Glutamatergic neuron (in vitro differentiated cells): ENCODE measurements around the gene ZNF408. TPM values are rescaled to one million over a fixed set of nuclear protein-coding genes. Genes with fewer than 3 reads are reported as not detected.

ENCODE experiments used
- DNase-seq: peaks from one replicate; pipeline ENCODE4 v3.0.0; 2022
- H3K27ac Mint-ChIP-seq: one replicate; pipeline ENCODE4 v1.8.0; 2020; ENCODE audit warnings: mild to moderate bottlenecking, mixed read lengths, inconsistent platforms; ENCODE audit not compliant: unreplicated experiment
- H3K27me3 Mint-ChIP-seq: one replicate; pipeline ENCODE4 v1.8.0; 2020; ENCODE audit warnings: mild to moderate bottlenecking, moderate library complexity, mixed read lengths, inconsistent platforms; ENCODE audit not compliant: unreplicated experiment
- H3K36me3 Mint-ChIP-seq: one replicate; pipeline ENCODE4 v1.8.0; 2020; ENCODE audit warnings: mild to moderate bottlenecking, mixed read lengths, inconsistent platforms; ENCODE audit not compliant: unreplicated experiment
- H3K4me1 Mint-ChIP-seq: one replicate; pipeline ENCODE4 v1.8.0; 2020; ENCODE audit warnings: mild to moderate bottlenecking, low read depth, mixed read lengths, inconsistent platforms; ENCODE audit not compliant: unreplicated experiment
- H3K4me3 Mint-ChIP-seq: one replicate; pipeline ENCODE4 v1.8.0; 2020; ENCODE audit warnings: mild to moderate bottlenecking, mixed read lengths, inconsistent platforms; ENCODE audit not compliant: unreplicated experiment
- H3K9me3 Mint-ChIP-seq: one replicate; pipeline ENCODE4 v1.8.0; 2020; ENCODE audit warnings: mild to moderate bottlenecking, moderate library complexity, mixed read lengths, inconsistent platforms; ENCODE audit not compliant: unreplicated experiment
- CTCF ChIP-seq: fragments of 200-600 bp; sonication (generic); IDR thresholded peaks from one replicate; pipeline ENCODE4 v1.5.0; 2021; ENCODE audit not compliant: partially characterized antibody, unreplicated experiment
- total RNA-seq: library from RNA; stranded (reverse); fragmentation: NEBNext Ultra II Directional; extraction: Animal tissue kit (Norgen Biotek cat#: 25700); gene quantifications from one replicate; pipeline ENCODE4 v1.2.1, GENCODE V29; 2021; ENCODE audit not compliant: unreplicated experiment

ZNF408 gene
- total RNA-seq, 1 donor from 2014 or later, result 10.6 TPM

- Mint-ChIP-seq H3K4me3 (no peak overlapping the region), H3K27me3 (peaks cover 5% of the 10 kb centered on the region), H3K27ac (no peak overlapping the region), H3K4me1 (no peaks in the 10 kb centered on the region), H3K36me3 (peaks cover 9% of the 10 kb centered on the region), H3K9me3 (peaks cover 3% of the 10 kb centered on the region)
- TF ChIP-seq CTCF, result no peak
- no peak for DNase-seq
These were observed 38.1 kb downstream of the ZNF408 start for GRCh38 chr11:46738887-46739286.

GRCh38 chr11:46741600-46742484 is 41.0 kb downstream of the ZNF408 start:
- peaks cover 5% of the 10 kb centered on the region for H3K27me3 Mint-ChIP-seq
- H3K27ac Mint-ChIP-seq, result no peak overlapping the region
- peaks cover 3% of the 10 kb centered on the region for H3K9me3 Mint-ChIP-seq
- no peaks in the 10 kb centered on the region for H3K4me1 Mint-ChIP-seq
- TF ChIP-seq CTCF, result no peak
- no peak overlapping the region for H3K4me3 Mint-ChIP-seq
- DNase-seq, result no peak
- H3K36me3 Mint-ChIP-seq, result peaks cover 9% of the 10 kb centered on the region

- H3K27me3 Mint-ChIP-seq, result peaks cover 5% of the 10 kb centered on the region
- H3K4me1 Mint-ChIP-seq, result no peaks in the 10 kb centered on the region
- H3K4me3 Mint-ChIP-seq, result no peak overlapping the region
- H3K36me3 Mint-ChIP-seq, result peaks cover 11% of the 10 kb centered on the region
- H3K27ac Mint-ChIP-seq, result no peak overlapping the region
- no peak for DNase-seq
- peaks cover 4% of the 10 kb centered on the region for H3K9me3 Mint-ChIP-seq
- TF ChIP-seq CTCF, result no peak
These were observed 42.2 kb downstream of the ZNF408 start for GRCh38 chr11:46743043-46743442.

DNA sequence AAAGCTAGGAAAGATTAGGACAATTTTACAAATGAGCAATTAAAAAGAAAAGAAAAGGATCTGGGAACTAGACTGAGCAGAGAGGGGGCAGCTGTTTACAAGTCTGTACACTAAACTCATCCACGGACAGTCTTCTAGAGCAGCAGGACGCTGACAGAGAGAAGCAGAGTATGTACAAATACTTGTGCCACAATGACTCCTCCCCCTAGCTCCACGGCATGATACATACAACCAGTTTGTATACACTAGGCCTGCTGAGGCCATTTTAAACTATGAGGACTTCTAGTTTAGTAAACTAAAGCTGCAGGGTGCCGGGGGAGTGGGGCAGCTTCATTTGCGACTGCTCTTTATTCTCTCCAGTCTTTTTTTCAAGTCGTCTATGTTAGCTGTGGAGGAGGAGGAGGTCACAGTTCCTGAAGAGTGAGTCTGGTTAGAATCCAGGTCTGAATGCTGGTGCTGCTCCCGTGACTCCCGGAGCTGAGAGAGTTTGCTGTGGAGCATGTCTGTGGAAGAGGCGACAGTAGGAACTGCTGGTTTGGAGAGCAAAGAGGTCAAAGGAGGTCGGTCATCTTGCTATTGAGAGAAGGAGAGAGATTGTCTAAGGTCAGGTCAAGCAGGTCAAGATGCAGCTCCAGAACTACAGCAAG is 43.0 kb downstream of the ZNF408 start:
- Mint-ChIP-seq H3K4me3 (no peak overlapping the region), H3K27me3 (peaks cover 5% of the 10 kb centered on the region), H3K36me3 (peaks cover 13% of the 10 kb centered on the region), H3K9me3 (peaks cover 2% of the 10 kb centered on the region), H3K4me1 (no peaks in the 10 kb centered on the region), H3K27ac (no peak overlapping the region)
- no peak for DNase-seq
- TF ChIP-seq CTCF, result no peak

DNA sequence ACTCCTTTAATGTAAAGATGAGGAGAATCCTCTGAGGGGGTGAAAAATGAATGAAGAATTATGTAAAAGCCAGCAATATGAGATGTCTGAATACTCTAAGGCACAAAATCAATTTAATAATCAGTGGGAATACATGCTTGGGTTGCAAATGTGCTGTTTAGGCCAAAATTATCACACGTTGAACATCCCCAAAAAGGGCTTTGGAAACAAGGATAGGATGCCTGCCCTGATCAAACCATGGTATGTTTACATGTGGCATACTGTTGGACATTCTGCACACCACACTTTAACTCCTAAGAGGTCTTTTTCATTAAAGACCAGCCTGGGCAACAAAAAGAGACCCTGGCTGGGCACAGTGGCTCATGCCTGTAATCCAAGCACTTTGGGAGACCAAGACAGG is 44.5 kb downstream of the ZNF408 start:
- TF ChIP-seq CTCF, result no peak
- DNase-seq, result no peak
- Mint-ChIP-seq H3K4me3 (no peak overlapping the region), H3K9me3 (peaks cover 1% of the 10 kb centered on the region), H3K4me1 (no peaks in the 10 kb centered on the region), H3K27me3 (peaks cover 5% of the 10 kb centered on the region), H3K27ac (no peak overlapping the region), H3K36me3 (peaks cover 13% of the 10 kb centered on the region)
